CD4-positive, alpha-beta T cell treated with Interleukin-17A for 1 hour (primary cell): ENCODE measurements around the gene MME.
"Not testable (repeated sequence)": the region's sequence is repeated elsewhere in the genome, so short reads cannot be mapped to it uniquely, and the experiment has no call there.

ENCODE experiments used
- DNase-seq: peaks from one replicate; pipeline ENCODE4 v3.0.0-alpha.2; 2020

The MME gene

GRCh38 chr3:155086051-155086450, 5.9 kb downstream of the MME start:
- DNase-seq: no peak

GRCh38 chr3:155088706-155089345, 8.7 kb downstream of the MME start:
- DNase-seq: no peak

- DNase-seq: no peak
These were observed 9.4 kb downstream of the MME start for GRCh38 chr3:155089495-155089894.

- no peak for DNase-seq
These were observed 13.1 kb downstream of the MME start for GRCh38 chr3:155093261-155093660.

- DNase-seq: no peak
These were observed 16.3 kb downstream of the MME start for GRCh38 chr3:155096303-155097008.

- DNase-seq: no peak
These were observed 16.9 kb downstream of the MME start for GRCh38 chr3:155097009-155097349.

- no peak for DNase-seq
These were observed 21.3 kb downstream of the MME start for GRCh38 chr3:155101398-155101797.

GRCh38 chr3:155102329-155102728, 22.2 kb downstream of the MME start:
- DNase-seq: no peak

GRCh38 chr3:155103686-155104085, 23.6 kb downstream of the MME start:
- no peak for DNase-seq

- no peak for DNase-seq
These were observed 26.0 kb downstream of the MME start for GRCh38 chr3:155106119-155106518.

- DNase-seq: no peak
These were observed 29.9 kb downstream of the MME start for GRCh38 chr3:155110022-155110421.

GRCh38 chr3:155110996-155111901, 31.1 kb downstream of the MME start:
- no peak for DNase-seq

- DNase-seq: no peak
These were observed 31.9 kb downstream of the MME start for GRCh38 chr3:155111971-155112370.

GRCh38 chr3:155112661-155113389, 32.7 kb downstream of the MME start:
- DNase-seq: no peak

- not testable (repeated sequence) for DNase-seq
These were observed 44.6 kb downstream of the MME start for GRCh38 chr3:155124745-155125144.

GRCh38 chr3:155129396-155129795, 49.3 kb downstream of the MME start:
- DNase-seq: no peak

- no peak for DNase-seq
These were observed 49.9 kb downstream of the MME start for GRCh38 chr3:155130001-155130400.

- no peak for DNase-seq
These were observed 51.0 kb downstream of the MME start for GRCh38 chr3:155131104-155131503.

GRCh38 chr3:155134311-155134710, 54.2 kb downstream of the MME start:
- DNase-seq: not testable (repeated sequence)

- DNase-seq: no peak
These were observed 54.9 kb downstream of the MME start for GRCh38 chr3:155135003-155135402.

- DNase-seq: no peak
These were observed 58.6 kb downstream of the MME start for GRCh38 chr3:155138677-155139076.

GRCh38 chr3:155147588-155147987, 67.5 kb downstream of the MME start:
- DNase-seq: no peak

- DNase-seq: no peak
These were observed 69.4 kb downstream of the MME start for GRCh38 chr3:155149494-155149893.
